Breast epithelium (tissue), 4 donors: Measurements from ENCODE around the gene EIF4H. TPM values are rescaled to one million over a fixed set of nuclear protein-coding genes. Genes with fewer than 3 reads are reported as not detected.

Experiments
- DNase-seq, 2 donors: peaks; one replicate each; pipeline ENCODE4 v3.0.0-alpha.2; 2019; ENCODE audit warnings: low spot score in 2 of 2
- H3K27ac ChIP-seq, 2 donors: fragments of 200-600 bp; sonication (generic) in 1 of 2; one replicate each; pipeline ENCODE4 v1.5.1; 2016 to 2019; ENCODE audit warnings: mild to moderate bottlenecking in 1 of 2
- H3K27me3 ChIP-seq, 2 donors: fragments of 200-600 bp; sonication (generic) in 1 of 2; one replicate each; pipeline versions ENCODE4 v1.5.1 to v1.6.0; 2017 to 2019; ENCODE audit warnings: control low read depth in 1 of 2, mild to moderate bottlenecking in 1 of 2
- H3K36me3 ChIP-seq: fragments of 200-600 bp; one replicate; pipeline ENCODE4 v1.5.1; 2019
- H3K4me1 ChIP-seq, 2 donors: fragments of 200-600 bp; sonication (generic); one replicate each; pipeline ENCODE4 v1.5.1; 2016 to 2019; ENCODE audit warnings: control low read depth in 1 of 2
- H3K4me3 ChIP-seq, 3 donors: fragments of 200-600 bp; sonication (generic); 1 replicate in 2 of 3; 2 replicates in 1 of 3; pipeline ENCODE4 v1.5.1; 2016 to 2019; ENCODE audit warnings: mild to moderate bottlenecking in 3 of 3, moderate library complexity in 2 of 3
- H3K9me3 ChIP-seq, 2 donors: fragments of 200-600 bp; sonication (generic) in 1 of 2; one replicate each; pipeline ENCODE4 v1.5.1; 2016 to 2019; ENCODE audit warnings: control low read depth in 1 of 2
- POLR2A ChIP-seq: fragments of 450-650 bp; IDR thresholded peaks from one replicate; pipeline ENCODE4 v1.6.1; 2016; ENCODE audit warnings: antibody characterized with exemption, mild to moderate bottlenecking, moderate library complexity
- POLR2AphosphoS5 ChIP-seq, 3 donors: sonication (generic); formaldehyde crosslinking; IDR thresholded peaks; one replicate each; pipeline ENCODE4 v1.6.1; 2017; ENCODE audit warnings: antibody characterized with exemption in 3 of 3
- intact Hi-C: fragments of 100-400 bp; cut with DNase I; formaldehyde crosslinking; loops from one replicate; pipeline ENCODE4 v1.15.1; 2023; ENCODE audit warnings: low total_unique reads
- total RNA-seq, 3 donors: library from RNA; depleted of rRNA; stranded (reverse); fragments of >200 nt; gene quantifications; one replicate each; pipeline ENCODE4 v1.1.0, GENCODE V29; 2016
- TF ChIP-seq, protein P1 (sequence below), 3 donors: fragments of 450-650 bp; IDR thresholded peaks; one replicate each; pipeline ENCODE4 v1.5.1; 2016 to 2017; ENCODE audit warnings: antibody characterized with exemption in 3 of 3, mild to moderate bottlenecking in 3 of 3, moderate library complexity in 3 of 3

Gene EIF4H
- total RNA-seq, 3 donors from 2014 or later, result 199 to 256 (median 238) TPM

DNA sequence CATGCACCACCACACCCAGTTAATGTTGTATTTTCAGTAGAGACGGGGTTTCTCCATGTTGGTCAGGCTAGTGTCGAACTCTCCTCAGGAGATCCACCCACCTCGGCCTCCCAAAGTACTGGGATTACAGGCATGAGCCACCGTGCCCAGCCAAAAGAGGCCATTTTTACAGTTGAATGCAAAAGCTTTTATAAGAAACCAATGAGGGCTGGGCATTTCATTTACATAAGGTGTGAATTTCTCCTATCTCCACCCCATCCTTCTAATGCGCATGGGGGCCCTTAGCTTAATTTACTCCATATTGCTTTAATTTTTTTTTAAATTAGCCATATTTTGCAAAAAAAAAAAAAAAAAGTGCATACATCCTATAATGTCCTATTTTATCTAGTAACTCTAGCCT, 25.1 kb upstream of the EIF4H start:
- TF ChIP-seq, protein P1, sequence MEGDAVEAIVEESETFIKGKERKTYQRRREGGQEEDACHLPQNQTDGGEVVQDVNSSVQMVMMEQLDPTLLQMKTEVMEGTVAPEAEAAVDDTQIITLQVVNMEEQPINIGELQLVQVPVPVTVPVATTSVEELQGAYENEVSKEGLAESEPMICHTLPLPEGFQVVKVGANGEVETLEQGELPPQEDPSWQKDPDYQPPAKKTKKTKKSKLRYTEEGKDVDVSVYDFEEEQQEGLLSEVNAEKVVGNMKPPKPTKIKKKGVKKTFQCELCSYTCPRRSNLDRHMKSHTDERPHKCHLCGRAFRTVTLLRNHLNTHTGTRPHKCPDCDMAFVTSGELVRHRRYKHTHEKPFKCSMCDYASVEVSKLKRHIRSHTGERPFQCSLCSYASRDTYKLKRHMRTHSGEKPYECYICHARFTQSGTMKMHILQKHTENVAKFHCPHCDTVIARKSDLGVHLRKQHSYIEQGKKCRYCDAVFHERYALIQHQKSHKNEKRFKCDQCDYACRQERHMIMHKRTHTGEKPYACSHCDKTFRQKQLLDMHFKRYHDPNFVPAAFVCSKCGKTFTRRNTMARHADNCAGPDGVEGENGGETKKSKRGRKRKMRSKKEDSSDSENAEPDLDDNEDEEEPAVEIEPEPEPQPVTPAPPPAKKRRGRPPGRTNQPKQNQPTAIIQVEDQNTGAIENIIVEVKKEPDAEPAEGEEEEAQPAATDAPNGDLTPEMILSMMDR (IDR thresholded peaks at IDR 0.05), result no peak
- TF ChIP-seq POLR2AphosphoS5 (IDR thresholded peaks at IDR 0.05) (no peak), POLR2A (no peak)
- intact Hi-C loops, result no loop called here
- no peak overlapping the region for H3K4me3 ChIP-seq
- H3K27ac ChIP-seq, result no peak overlapping the region
- no peaks in the 10 kb centered on the region for H3K36me3 ChIP-seq
- DNase-seq, result no peak
- H3K4me1 ChIP-seq, result no peaks in the 10 kb centered on the region
- H3K27me3 ChIP-seq, result no peaks in the 10 kb centered on the region
- H3K9me3 ChIP-seq, result peaks cover 2 to 8% of the 10 kb centered on the region in 2 donors

DNA sequence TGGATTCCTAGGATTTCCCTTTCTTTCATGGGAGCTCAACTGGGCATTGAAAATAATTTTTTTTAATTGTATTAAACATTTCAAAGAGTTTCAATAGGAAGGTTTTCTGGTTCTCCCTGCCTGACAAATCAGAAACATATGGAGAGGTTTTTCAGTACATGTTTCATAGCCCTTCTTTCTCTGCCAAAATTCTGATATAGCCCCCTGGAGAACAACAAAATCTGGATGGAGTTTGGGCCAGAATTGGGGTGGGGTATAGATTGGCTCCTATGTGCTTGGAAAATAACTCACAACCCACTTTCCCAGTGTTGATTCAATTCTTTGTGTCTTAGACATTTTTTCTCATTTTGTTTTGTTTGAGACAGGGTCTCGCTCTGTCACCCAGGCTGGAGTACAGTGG, 24.6 kb upstream of the EIF4H start:
- Histone ChIP-seq H3K36me3 (no peaks in the 10 kb centered on the region), H3K27ac (no peak overlapping the region), H3K27me3 (no peaks in the 10 kb centered on the region), H3K9me3 (peaks cover 2 to 8% of the 10 kb centered on the region in 2 donors), H3K4me3 (no peak overlapping the region), H3K4me1 (no peaks in the 10 kb centered on the region)
- no peak for DNase-seq
- TF ChIP-seq, protein P1 (IDR thresholded peaks at IDR 0.05), result no peak
- TF ChIP-seq POLR2AphosphoS5 (IDR thresholded peaks at IDR 0.05) (no peak), POLR2A (no peak)
- intact Hi-C loops, result no loop called here

DNA sequence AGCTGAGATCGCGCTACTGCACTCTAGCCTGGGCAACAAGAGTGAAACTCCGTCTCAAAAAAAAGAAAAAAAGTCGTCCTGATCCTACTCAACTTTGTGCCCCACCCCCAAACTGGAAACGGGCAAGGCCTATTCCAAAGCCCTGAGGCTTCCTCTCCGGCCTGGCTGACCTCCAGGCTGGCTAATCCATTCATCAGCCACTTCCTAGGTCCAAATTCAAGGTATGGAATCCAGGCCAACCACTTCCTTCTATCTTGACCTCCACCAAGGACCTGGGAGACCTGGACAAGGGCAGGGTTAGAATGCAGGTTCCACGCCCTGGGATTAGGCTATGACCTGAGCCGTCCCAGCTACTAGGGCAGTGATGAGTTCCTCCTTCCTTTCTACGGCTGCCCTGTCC, 20.4 kb upstream of the EIF4H start:
- H3K27ac ChIP-seq, result no peak overlapping the region
- no peaks in the 10 kb centered on the region for H3K4me1 ChIP-seq
- intact Hi-C loops, result no loop called here
- H3K27me3 ChIP-seq, result no peaks in the 10 kb centered on the region
- TF ChIP-seq, protein P1 (IDR thresholded peaks at IDR 0.05), result no peak
- no peak for TF ChIP-seq POLR2AphosphoS5 (IDR thresholded peaks at IDR 0.05)
- TF ChIP-seq POLR2A, result no peak
- no peaks in the 10 kb centered on the region for H3K9me3 ChIP-seq
- H3K36me3 ChIP-seq, result no peaks in the 10 kb centered on the region
- no peak overlapping the region for H3K4me3 ChIP-seq
- DNase-seq, result no peak

DNA sequence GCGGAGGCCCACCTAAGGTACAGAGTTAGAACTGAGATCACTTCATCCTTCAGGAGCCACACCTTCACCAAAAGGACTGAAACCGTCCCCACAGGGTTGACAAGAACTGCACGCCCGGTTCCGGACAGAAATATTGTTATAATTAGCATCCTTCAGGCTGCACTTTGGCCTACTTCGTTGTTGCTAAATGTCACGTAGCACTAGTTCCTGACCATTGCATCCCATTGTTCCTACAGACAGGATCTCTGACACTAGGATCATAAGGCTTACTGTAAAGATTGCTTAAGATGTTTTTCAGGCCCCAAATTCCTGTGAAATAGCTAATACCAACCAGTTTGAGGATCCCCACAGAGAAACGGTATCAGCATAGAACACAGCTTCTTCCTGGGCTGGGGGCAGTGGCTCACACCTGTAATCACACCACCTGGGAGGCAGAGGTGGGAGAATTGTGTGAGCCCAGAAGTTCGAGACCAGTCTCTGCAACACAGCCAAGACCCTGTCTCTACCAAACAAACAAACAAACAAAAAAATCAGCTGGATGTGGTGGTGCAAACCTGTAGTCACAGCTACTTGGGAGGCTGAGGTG, 18.3 kb upstream of the EIF4H start:
- Histone ChIP-seq H3K4me3 (no peak overlapping the region), H3K9me3 (no peaks in the 10 kb centered on the region)

DNA sequence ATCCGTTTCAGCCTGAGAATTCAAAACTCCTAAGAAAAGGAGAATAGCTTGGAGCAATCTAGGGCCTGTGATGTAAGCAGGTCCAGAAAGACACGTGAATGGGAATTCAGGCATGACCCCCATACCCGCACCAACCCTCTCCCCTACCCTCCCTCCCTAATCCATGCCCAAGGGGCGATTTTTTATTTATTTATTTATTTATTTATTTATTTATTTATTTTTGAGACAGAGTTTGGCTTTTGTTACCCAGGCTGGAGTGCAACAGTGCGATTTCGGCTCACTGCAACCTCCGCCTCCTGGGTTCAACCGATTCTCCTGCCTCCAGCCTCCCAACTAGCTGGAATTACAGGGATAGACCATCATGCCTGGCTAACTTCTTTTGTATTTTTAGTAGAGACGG, 16.6 kb upstream of the EIF4H start:
- Histone ChIP-seq H3K9me3 (no peaks in the 10 kb centered on the region), H3K4me1 (no peaks in the 10 kb centered on the region), H3K27me3 (no peaks in the 10 kb centered on the region), H3K36me3 (no peaks in the 10 kb centered on the region), H3K27ac (no peak overlapping the region), H3K4me3 (no peak overlapping the region)
- no peak for DNase-seq
- intact Hi-C loops, result no loop called here
- TF ChIP-seq POLR2AphosphoS5 (IDR thresholded peaks at IDR 0.05) (no peak), POLR2A (no peak)
- TF ChIP-seq, protein P1 (IDR thresholded peaks at IDR 0.05), result no peak

More for the DNA sequence above, 18.3 kb upstream of the EIF4H start:
- TF ChIP-seq, protein P1 (IDR thresholded peaks at IDR 0.05), result no peak
- TF ChIP-seq POLR2A (no peak), POLR2AphosphoS5 (IDR thresholded peaks at IDR 0.05) (no peak)
- DNase-seq, result no peak
- intact Hi-C loops, result no loop called here
- no peaks in the 10 kb centered on the region for H3K27me3 ChIP-seq
- no peaks in the 10 kb centered on the region for H3K4me1 ChIP-seq
- H3K27ac ChIP-seq, result no peak overlapping the region
- no peaks in the 10 kb centered on the region for H3K36me3 ChIP-seq
